GM12801 (cell line): ENCODE data around the gene PACRG.

Source experiments
- CTCF ChIP-seq: IDR thresholded peaks from one replicate; pipeline ENCODE4 v1.5.1; 2011; ENCODE audit warnings: control low read depth; ENCODE audit not compliant: insufficient read length; ENCODE audit errors: extremely low read depth

PACRG gene

GRCh38 chr6:163189609-163190008, 461.8 kb downstream of the PACRG start:
- TF ChIP-seq CTCF: no peak

GRCh38 chr6:163190786-163191185, 463.0 kb downstream of the PACRG start:
- no peak for TF ChIP-seq CTCF

- TF ChIP-seq CTCF: no peak
Measured at GRCh38 chr6:163191704-163192537, 464.1 kb downstream of the PACRG start.

- TF ChIP-seq CTCF: no peak
Measured at GRCh38 chr6:163192591-163192990, 464.8 kb downstream of the PACRG start.

DNA sequence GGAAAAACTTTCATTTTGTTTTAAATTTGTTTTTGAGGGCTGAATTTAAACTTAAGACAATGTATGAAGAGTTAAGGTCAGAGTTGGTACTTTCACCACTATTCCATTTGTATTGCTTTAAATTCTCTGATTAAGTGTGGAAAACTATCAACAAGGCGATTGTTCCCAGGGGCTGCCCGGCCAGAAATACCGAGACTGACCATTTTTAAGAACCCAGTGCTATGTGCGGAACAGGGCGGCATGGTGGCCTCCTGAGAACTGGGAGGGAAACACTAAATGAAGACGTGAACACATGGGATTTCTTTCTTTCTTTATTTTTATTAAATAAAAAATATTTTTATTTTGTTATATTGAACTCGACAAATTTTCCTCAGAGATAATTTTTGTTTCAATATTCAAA, 465.6 kb downstream of the PACRG start:
- no peak for TF ChIP-seq CTCF

- no peak for TF ChIP-seq CTCF
Measured at GRCh38 chr6:163195721-163196691, 468.2 kb downstream of the PACRG start.

DNA sequence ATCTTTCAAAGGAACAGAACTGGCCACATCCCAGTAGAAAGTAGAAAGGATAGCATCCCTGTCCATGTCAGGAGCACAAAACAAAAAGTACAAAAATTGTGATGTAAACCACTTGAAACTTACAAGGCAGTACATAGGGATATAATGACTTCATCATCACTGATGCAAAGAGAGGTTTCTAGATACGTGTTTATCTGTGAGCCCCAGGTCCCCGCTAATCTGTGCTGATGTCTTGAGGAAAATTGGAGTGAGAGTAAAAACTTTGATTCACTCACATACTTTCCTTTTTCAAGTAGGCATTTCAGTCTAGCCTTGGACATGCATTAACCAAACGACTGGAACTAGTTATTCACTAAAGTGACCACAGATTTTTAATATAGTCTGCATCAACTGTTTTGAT, 470.1 kb downstream of the PACRG start:
- no peak for TF ChIP-seq CTCF
